Measurements from ENCODE around the gene HELB. TPM values are rescaled to one million over a fixed set of nuclear protein-coding genes. Genes with fewer than 3 reads are reported as not detected.

The HELB gene
- total RNA-seq, 2 experiments from 2014 or later = 16.1 to 16.2 TPM

- Mint-ChIP-seq H3K4me1 (ENCODE audit: low read depth) (no peaks in the 10 kb centered on the region), H3K9me3 (no peaks in the 10 kb centered on the region), H3K4me3 (no peak overlapping the region), H3K36me3 (ENCODE audit: low read depth) (no peaks in the 10 kb centered on the region), H3K27ac (no peak overlapping the region), H3K27me3 (no peaks in the 10 kb centered on the region)
- no peak for ATAC-seq
- no peak for DNase-seq
- no peak for TF ChIP-seq CTCF (IDR thresholded peaks at IDR 0.05)
- CTCF ChIA-PET = interaction anchor here (0.6 kb wide), 1 partner anchor 43 kb away, joined by 3 read pairs; no protein-coding TSS in a partner anchor
- intact Hi-C loops (cut with micrococcal nuclease) = no loop called here
- POLR2A ChIA-PET = no interaction called here
These were observed 57.0 kb downstream of the HELB start for GRCh38 chr12:66359300-66359699.

GRCh38 chr12:66361703-66362102 is 59.4 kb downstream of the HELB start:
- H3K9me3 Mint-ChIP-seq = no peaks in the 10 kb centered on the region
- ChIA-PET CTCF (interaction anchor here (1.6 kb wide), 1 partner anchor 92 kb away, joined by 8 read pairs; no protein-coding TSS in a partner anchor), POLR2A (no interaction called here)
- no peak for ATAC-seq
- no peaks in the 10 kb centered on the region for H3K27me3 Mint-ChIP-seq
- no peak for DNase-seq
- no peak overlapping the region for H3K4me3 Mint-ChIP-seq
- TF ChIP-seq CTCF (IDR thresholded peaks at IDR 0.05) = no peak
- peaks cover 3% of the 10 kb centered on the region for H3K36me3 Mint-ChIP-seq (ENCODE audit: low read depth)
- H3K27ac Mint-ChIP-seq = no peak overlapping the region
- no peaks in the 10 kb centered on the region for H3K4me1 Mint-ChIP-seq (ENCODE audit: low read depth)
- intact Hi-C loops (cut with micrococcal nuclease) = no loop called here

GRCh38 chr12:66365718-66366490 is 63.6 kb downstream of the HELB start:
- DNase-seq (no peak), ATAC-seq (no peak)
- H3K4me1 Mint-ChIP-seq (ENCODE audit: low read depth) = no peaks in the 10 kb centered on the region
- CTCF ChIA-PET = interaction anchor here (2.5 kb wide), 1 partner anchor 96 kb away, joined by 7 read pairs; no protein-coding TSS in a partner anchor
- H3K9me3 Mint-ChIP-seq = no peaks in the 10 kb centered on the region
- no peak overlapping the region for H3K4me3 Mint-ChIP-seq
- no peaks in the 10 kb centered on the region for H3K27me3 Mint-ChIP-seq
- POLR2A ChIA-PET = no interaction called here
- H3K27ac Mint-ChIP-seq = no peak overlapping the region
- intact Hi-C loops (cut with micrococcal nuclease) = no loop called here
- H3K36me3 Mint-ChIP-seq (ENCODE audit: low read depth) = peaks cover 5% of the 10 kb centered on the region
- no peak for TF ChIP-seq CTCF (IDR thresholded peaks at IDR 0.05)

- no peak overlapping the region for H3K4me3 Mint-ChIP-seq
- ChIA-PET CTCF (no interaction called here), POLR2A (no interaction called here)
- H3K9me3 Mint-ChIP-seq = no peaks in the 10 kb centered on the region
- H3K4me1 Mint-ChIP-seq (ENCODE audit: low read depth) = no peaks in the 10 kb centered on the region
- no peaks in the 10 kb centered on the region for H3K27me3 Mint-ChIP-seq
- ATAC-seq = no peak
- DNase-seq = no peak
- intact Hi-C loops (cut with micrococcal nuclease) = no loop called here
- H3K36me3 Mint-ChIP-seq (ENCODE audit: low read depth) = peaks cover 5% of the 10 kb centered on the region
- TF ChIP-seq CTCF (IDR thresholded peaks at IDR 0.05) = no peak
- no peak overlapping the region for H3K27ac Mint-ChIP-seq
These were observed 64.8 kb downstream of the HELB start for GRCh38 chr12:66367015-66367667.

- POLR2A ChIA-PET = no interaction called here
- CTCF ChIA-PET = interaction anchor here (1.0 kb wide), 1 partner anchor 102 kb away, joined by 3 read pairs; no protein-coding TSS in a partner anchor
- Mint-ChIP-seq H3K4me3 (no peak overlapping the region), H3K27me3 (no peaks in the 10 kb centered on the region), H3K36me3 (ENCODE audit: low read depth) (peaks cover 2% of the 10 kb centered on the region), H3K4me1 (ENCODE audit: low read depth) (no peaks in the 10 kb centered on the region), H3K9me3 (no peaks in the 10 kb centered on the region), H3K27ac (no peak overlapping the region)
- ATAC-seq (no peak), DNase-seq (no peak)
- intact Hi-C loops (cut with micrococcal nuclease) = no loop called here
- no peak for TF ChIP-seq CTCF (IDR thresholded peaks at IDR 0.05)
These were observed 69.7 kb downstream of the HELB start for GRCh38 chr12:66371982-66372381.

Data from activated CD8-positive, alpha-beta T cell treated with anti-CD3 and anti-CD28 coated beads for 36 hours (primary cell).